HAP-1 (cell line): ENCODE measurements around the gene SERINC5.
"Not testable (repeated sequence)": the region's sequence is repeated elsewhere in the genome, so short reads cannot be mapped to it uniquely, and the experiment has no call there.

Source experiments
- DNase-seq, 2 experiments: peaks; one replicate each; pipeline ENCODE4 v3.0.0-alpha.2; 2016 to 2020; ENCODE audit warnings: low spot score in 2 of 2
- H3K27me3 ChIP-seq: fragments of 250-450 bp; sonication (Bioruptor Pico); 2 replicates; pipeline ENCODE4 v1.5.1; 2020; ENCODE audit warnings: low read depth, mild to moderate bottlenecking, moderate library complexity
- H3K36me3 ChIP-seq: fragments of 250-450 bp; sonication (Bioruptor Pico); replicated peaks from 2 replicates; pipeline ENCODE4 v1.5.1; 2020; ENCODE audit warnings: mild to moderate bottlenecking
- H3K4me1 ChIP-seq: fragments of 250-450 bp; sonication (Bioruptor Pico); 2 replicates; pipeline ENCODE4 v1.5.1; 2020; ENCODE audit warnings: mild to moderate bottlenecking
- H3K4me3 ChIP-seq: fragments of 250-450 bp; sonication (Bioruptor Pico); 2 replicates; pipeline ENCODE4 v1.5.1; 2020; ENCODE audit warnings: mild to moderate bottlenecking, moderate library complexity
- H3K9me3 ChIP-seq: fragments of 250-450 bp; sonication (Bioruptor Pico); 2 replicates; pipeline ENCODE4 v1.5.1; 2020; ENCODE audit warnings: mild to moderate bottlenecking, moderate library complexity
- in situ Hi-C: fragments of 300-500 bp; cut with MboI; formaldehyde crosslinking; loops from 3 replicates; pipeline ENCODE4 v1.14.3; 2020; ENCODE audit warnings: low sequenced_read_pairs, inconsistent platforms, mixed read lengths

Gene SERINC5

DNA sequence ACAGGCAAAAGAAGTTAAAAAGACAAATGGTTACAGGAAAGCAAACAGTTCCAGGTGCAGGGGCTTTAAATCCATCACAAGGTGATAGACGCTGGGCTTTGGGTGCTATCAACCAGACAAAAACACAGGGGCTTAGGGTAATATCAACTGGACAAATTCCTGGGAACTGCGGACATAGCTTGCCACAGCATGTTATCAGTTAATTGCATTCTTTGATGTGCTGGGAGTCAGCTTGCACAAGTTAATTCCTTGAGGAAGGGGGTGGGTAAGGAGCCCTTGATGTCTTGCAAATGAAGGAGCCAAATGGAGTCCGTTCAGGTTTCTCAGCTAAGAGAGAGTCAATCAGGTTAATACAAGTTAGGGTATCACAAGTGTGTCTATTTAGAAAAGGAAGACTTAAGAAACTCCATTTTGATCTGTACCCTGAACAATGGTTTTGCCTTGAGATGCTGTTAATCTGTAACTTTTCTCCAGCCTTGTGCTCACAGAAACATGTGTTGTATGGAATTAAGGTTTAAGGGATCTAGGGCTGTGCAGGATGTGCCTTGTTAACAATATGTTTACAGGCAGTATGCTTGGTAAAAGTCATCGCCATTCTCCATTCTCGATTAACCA is 144.4 kb downstream of the SERINC5 start:
- H3K4me1 ChIP-seq, in situ Hi-C loops, DNase-seq: not testable (repeated sequence)

GRCh38 chr5:80109646-80110478 is 146.0 kb downstream of the SERINC5 start:
- DNase-seq = no peak
- no peaks in the 10 kb centered on the region for H3K4me1 ChIP-seq
- H3K4me3 ChIP-seq = no peak overlapping the region
- H3K36me3 ChIP-seq = no peaks in the 10 kb centered on the region
- in situ Hi-C loops = no loop called here
- no peaks in the 10 kb centered on the region for H3K27me3 ChIP-seq
- no peaks in the 10 kb centered on the region for H3K9me3 ChIP-seq

More for the DNA sequence above, 144.4 kb downstream of the SERINC5 start:
- H3K4me3 ChIP-seq, H3K9me3 ChIP-seq, H3K27me3 ChIP-seq, H3K36me3 ChIP-seq: not testable (repeated sequence)

DNA sequence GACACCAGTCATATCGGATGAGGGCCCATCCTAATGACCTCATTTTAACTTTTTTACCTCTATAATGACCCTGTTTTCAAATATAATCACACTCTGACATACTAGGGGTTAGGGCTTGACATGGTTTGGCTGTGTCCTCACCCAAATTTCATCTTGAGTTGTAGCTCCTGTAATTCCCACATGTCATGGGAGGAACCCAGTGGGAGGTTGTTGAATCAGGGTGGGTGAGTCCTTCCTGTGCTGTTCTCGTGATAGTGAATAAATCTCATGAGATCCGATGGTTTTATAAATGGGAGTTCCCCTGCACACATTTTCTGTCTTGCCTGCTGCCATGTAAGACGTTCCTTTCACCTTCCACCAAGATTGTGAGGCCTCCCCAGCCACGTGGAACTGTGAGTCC is 148.9 kb downstream of the SERINC5 start:
- in situ Hi-C loops = no loop called here
- Histone ChIP-seq H3K27me3 (no peaks in the 10 kb centered on the region), H3K4me1 (no peaks in the 10 kb centered on the region), H3K36me3 (no peaks in the 10 kb centered on the region), H3K4me3 (no peak overlapping the region), H3K9me3 (no peaks in the 10 kb centered on the region)
- no peak for DNase-seq

GRCh38 chr5:80105698-80106439 is 150.0 kb downstream of the SERINC5 start:
- H3K36me3 ChIP-seq = no peaks in the 10 kb centered on the region
- H3K9me3 ChIP-seq = no peaks in the 10 kb centered on the region
- no peak overlapping the region for H3K4me3 ChIP-seq
- no peaks in the 10 kb centered on the region for H3K4me1 ChIP-seq
- no peak for DNase-seq
- no peaks in the 10 kb centered on the region for H3K27me3 ChIP-seq
- in situ Hi-C loops = no loop called here

- in situ Hi-C loops = no loop called here
- Histone ChIP-seq H3K4me1 (no peaks in the 10 kb centered on the region), H3K9me3 (no peaks in the 10 kb centered on the region), H3K36me3 (no peaks in the 10 kb centered on the region), H3K27me3 (no peaks in the 10 kb centered on the region), H3K4me3 (no peak overlapping the region)
- no peak for DNase-seq
Observed at GRCh38 chr5:80103371-80103770, 152.5 kb downstream of the SERINC5 start.

DNA sequence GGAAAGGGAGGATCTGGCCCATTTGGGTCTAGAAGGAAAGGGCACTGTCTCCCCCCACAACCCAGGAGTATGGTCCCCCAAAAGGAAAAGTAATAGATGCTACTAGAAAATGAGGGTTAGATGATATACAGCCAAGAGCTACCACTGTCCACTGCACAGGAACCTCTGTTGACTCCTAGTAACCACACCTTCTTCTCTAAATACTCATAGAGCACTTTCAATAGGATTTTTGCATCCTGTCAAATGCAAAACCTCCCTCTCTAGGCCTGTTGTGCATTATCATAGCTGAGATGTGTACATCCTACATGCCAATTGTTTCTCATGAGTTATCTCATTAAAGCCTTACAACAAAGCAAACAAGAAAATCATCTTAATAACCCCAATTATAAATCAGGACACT is 153.9 kb downstream of the SERINC5 start:
- H3K9me3 ChIP-seq = no peaks in the 10 kb centered on the region
- H3K36me3 ChIP-seq = no peaks in the 10 kb centered on the region
- H3K4me1 ChIP-seq = no peaks in the 10 kb centered on the region
- in situ Hi-C loops = no loop called here
- DNase-seq = no peak
- H3K4me3 ChIP-seq = no peak overlapping the region
- H3K27me3 ChIP-seq = no peaks in the 10 kb centered on the region

DNA sequence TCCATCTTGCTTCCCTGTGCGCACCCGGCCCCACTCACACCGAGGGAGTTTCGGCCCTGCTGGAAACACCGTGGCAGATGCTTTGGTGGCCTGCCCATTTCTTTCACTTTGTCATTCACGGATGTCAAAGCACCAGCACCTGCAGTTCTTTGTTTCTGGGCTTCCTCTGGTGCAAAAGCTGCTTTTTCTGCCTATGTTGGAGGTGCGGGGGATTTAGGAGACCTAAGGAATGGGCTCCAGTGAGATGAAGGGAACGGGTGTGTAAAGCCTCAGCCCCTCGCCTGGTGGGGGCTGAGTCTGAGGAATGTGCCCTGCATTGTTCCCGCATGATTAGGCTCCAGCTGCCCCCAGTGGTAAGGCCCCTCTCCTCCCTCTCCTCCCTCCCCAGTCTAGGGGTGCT is 158.4 kb downstream of the SERINC5 start:
- in situ Hi-C loops = loop anchor here (25.0 kb wide), 1 partner anchor 565 kb away; the partner anchor contains the start of genes DHFR and MSH3
- DNase-seq = no peak
- Histone ChIP-seq H3K36me3 (no peaks in the 10 kb centered on the region), H3K27me3 (no peaks in the 10 kb centered on the region), H3K4me1 (no peaks in the 10 kb centered on the region), H3K4me3 (no peak overlapping the region), H3K9me3 (no peaks in the 10 kb centered on the region)

GRCh38 chr5:80094236-80094738 is 161.6 kb downstream of the SERINC5 start:
- Histone ChIP-seq H3K4me1 (no peaks in the 10 kb centered on the region), H3K4me3 (no peak overlapping the region), H3K36me3 (no peaks in the 10 kb centered on the region), H3K27me3 (no peaks in the 10 kb centered on the region), H3K9me3 (no peaks in the 10 kb centered on the region)
- no peak for DNase-seq
- in situ Hi-C loops = loop anchor here (5.0 to 25.0 kb wide), 2 partner anchors 203 to 568 kb away; partner anchors contain the start of genes DHFR and MSH3

- DNase-seq = peak in 1 of 2 experiments; percentile 29
- Histone ChIP-seq H3K36me3 (no peaks in the 10 kb centered on the region), H3K27me3 (no peaks in the 10 kb centered on the region), H3K9me3 (no peaks in the 10 kb centered on the region), H3K4me1 (no peaks in the 10 kb centered on the region), H3K4me3 (no peak overlapping the region)
- in situ Hi-C loops = loop anchor here (5.0 to 25.0 kb wide), 2 partner anchors 204 to 569 kb away; partner anchors contain the start of genes DHFR and MSH3
Observed at GRCh38 chr5:80093796-80094195, 162.1 kb downstream of the SERINC5 start.

DNA sequence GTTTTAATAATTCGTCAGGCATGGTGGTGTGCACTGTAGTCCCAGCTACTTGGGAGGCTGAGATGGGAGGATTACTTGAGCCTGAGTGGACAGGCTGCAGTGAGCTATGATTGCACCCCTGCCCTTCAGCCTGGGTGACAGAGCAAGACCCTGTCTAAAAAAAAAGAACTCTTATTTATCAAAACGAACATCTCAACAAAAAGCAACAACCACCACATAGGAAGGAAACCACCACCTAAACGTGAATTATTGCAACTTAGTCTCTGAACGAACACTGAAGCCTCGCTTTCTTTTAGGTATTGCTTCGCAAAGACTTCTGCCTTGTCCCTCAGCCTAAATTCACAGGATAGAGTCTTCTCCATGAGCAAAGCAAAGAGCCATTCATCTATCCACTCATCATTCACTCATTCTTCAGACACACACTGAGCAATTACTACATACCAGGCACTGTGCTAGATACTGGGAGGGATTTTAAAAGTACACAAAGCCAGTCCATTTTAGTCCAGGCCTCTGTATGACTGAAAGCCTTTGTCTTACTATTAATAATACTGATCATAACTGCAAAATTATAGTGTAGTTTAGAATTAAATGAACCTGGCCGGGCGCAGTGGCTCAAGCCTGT is 163.3 kb downstream of the SERINC5 start:
- no peaks in the 10 kb centered on the region for H3K36me3 ChIP-seq
- H3K27me3 ChIP-seq = no peaks in the 10 kb centered on the region
- H3K9me3 ChIP-seq = no peaks in the 10 kb centered on the region
- in situ Hi-C loops = loop anchor here (5.0 to 25.0 kb wide), 2 partner anchors 205 to 570 kb away; partner anchors contain the start of genes DHFR and MSH3
- H3K4me3 ChIP-seq = no peak overlapping the region
- H3K4me1 ChIP-seq = no peaks in the 10 kb centered on the region
- DNase-seq = no peak

DNA sequence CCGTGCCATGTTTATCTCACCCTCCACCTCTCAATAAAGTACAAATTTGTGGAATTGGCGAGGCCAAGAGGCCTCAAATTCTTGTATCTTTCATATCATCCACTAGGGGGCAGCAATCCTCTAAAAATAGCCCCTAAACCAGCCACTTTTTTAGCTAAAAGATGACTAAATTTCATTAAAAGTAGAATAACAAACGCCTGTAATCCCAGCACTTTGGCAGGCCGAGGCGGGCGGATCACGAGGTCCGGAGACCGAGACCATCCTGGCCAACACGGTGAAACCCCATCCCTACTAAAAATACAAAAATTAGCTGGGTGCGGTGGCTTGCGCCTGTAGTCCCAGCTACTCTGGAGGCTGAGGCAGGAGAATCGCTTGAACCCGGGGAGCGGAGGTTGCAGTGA is 164.1 kb downstream of the SERINC5 start:
- not testable (repeated sequence) for H3K9me3 ChIP-seq, H3K27me3 ChIP-seq, H3K4me1 ChIP-seq, H3K36me3 ChIP-seq, H3K4me3 ChIP-seq
- DNase-seq = peak; percentile 48 to 75
- in situ Hi-C loops = loop anchor here (5.0 to 25.0 kb wide), 2 partner anchors 206 to 571 kb away; partner anchors contain the start of genes DHFR and MSH3

DNA sequence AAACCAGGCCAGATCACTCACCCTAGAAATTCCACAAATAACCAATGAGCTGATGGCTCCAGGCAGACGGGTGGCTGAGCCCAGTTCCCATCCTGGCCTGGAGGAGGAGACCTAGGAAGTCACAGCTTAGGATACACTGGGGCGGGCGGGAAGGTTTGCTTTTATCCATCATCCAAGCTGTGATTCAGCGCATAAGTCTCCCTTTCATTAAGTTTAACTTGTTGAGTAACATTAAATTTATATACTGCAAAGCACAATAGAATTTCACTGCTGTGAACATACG is 165.0 kb downstream of the SERINC5 start:
- in situ Hi-C loops = loop anchor here (5.0 to 25.0 kb wide), 2 partner anchors 206 to 571 kb away; partner anchors contain the start of genes DHFR and MSH3
- DNase-seq = no peak

More for the DNA sequence above, 165.0 kb downstream of the SERINC5 start:
- H3K4me3 ChIP-seq = no peak overlapping the region
- no peaks in the 10 kb centered on the region for H3K27me3 ChIP-seq
- H3K4me1 ChIP-seq = no peaks in the 10 kb centered on the region
- no peaks in the 10 kb centered on the region for H3K9me3 ChIP-seq
- H3K36me3 ChIP-seq = no peaks in the 10 kb centered on the region
